Measurements from ENCODE around the gene UBA7.
"Not testable (repeated sequence)": the region's sequence is repeated elsewhere in the genome, so short reads cannot be mapped to it uniquely, and the experiment has no call there.

- not testable (repeated sequence) for TF ChIP-seq CTCF (IDR thresholded peaks at IDR 0.05; ENCODE audit: low read depth, low read length); EZH2phosphoT487 (IDR thresholded peaks at IDR 0.05; ENCODE audit: low read depth)
Observed at GRCh38 chr3:49776101-49776500, 37.7 kb downstream of the UBA7 start.
